Measurements from ENCODE around the gene CKMT2. TPM values are rescaled to one million over a fixed set of nuclear protein-coding genes. Genes with fewer than 3 reads are reported as not detected.

Gene CKMT2
- total RNA-seq = 3.5 and 11.2 TPM in 2 replicates

DNA sequence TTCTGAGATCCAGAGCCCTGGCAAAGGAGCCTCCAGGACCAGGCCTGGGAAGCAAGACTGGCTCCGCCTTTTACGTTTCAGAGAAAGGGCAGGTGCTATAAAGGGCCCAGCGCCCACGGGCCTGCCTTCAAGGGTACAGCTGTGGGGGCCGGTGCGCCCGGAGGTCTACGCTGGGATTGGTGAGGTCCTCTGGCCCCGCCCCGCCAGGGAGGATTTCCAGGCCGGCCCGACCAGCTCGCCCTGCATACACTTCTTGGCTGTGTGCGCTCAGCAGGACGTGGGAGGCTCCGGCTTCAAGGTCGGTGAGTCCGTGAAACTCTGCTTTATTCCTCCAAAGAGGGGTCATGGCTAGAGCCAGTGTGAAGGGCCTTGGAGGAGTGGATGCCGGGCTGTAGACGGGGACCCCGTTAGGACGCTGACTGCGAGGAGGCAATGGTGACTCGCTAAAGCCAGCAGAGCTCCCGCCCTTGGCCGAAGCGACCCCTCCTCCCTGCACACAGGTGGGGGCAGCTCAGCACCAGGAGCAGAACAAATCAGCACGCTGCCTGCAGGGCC lies at the start of gene CKMT2:
TSS of gene CKMT2 (plus strand) at position 243 of the 555 bp plus-strand sequence. CDS start 17,811 bp downstream, outside the sequence.

DNA sequence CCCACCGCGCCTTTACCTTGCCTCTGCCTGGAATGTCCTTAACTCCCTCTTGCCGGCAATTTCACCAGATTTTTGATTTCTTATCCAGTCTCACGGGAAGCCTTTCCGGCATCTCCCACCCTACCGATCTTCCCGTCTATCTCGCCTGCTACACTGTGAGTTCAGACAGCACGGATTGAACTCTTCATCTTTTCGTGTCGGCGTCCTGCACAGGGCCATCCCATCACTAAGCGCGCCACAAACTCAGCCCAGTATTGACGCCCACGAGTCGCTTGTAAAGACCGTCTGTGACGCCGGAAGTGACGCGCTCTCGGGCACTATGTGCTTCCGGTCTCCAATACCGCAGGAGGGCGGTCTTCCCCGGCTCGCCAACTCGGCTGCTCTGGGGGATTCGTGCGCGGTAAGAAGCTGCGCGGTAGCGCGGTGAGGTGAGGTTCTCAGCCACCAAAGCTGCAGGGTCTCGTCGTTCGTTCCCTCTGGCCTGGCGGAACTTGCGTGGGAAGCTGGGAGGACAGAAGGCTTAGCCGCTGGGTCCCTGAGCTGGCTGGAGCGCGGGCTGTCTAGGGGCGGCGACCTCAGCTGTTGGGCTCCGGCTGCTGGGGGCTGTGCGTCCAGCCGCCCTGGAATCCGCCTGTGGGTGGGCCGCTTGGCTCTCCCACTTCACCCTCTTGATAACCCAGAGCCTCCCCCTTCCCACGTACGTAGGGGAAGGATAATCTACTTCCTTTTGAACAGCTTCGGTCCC lies 68.3 kb downstream of the CKMT2 start, which contains the start of gene ZCCHC9:
TSS of gene ZCCHC9 (plus strand) at position 317 of the 745 bp plus-strand sequence. CDS start 3,171 bp downstream, outside the sequence.

Other genes starting within 250 kb of the CKMT2 start
- gene ZCCHC9, start 68.3 kb downstream of the CKMT2 start, total RNA-seq = 41.2 and 48.1 TPM in 2 replicates
- gene ACOT12, start 160.8 kb downstream of the CKMT2 start, total RNA-seq = 1.6 and 2.2 TPM in 2 replicates